Muscle layer of colon (tissue), 2 donors: Measurements from ENCODE around the gene HAL.
A peak's percentile ranks its signal among the peaks of the same experiment; 100 is the strongest.

Source experiments
- H3K27ac ChIP-seq: one replicate; pipeline ENCODE4 v1.7.0; 2013; ENCODE audit warnings: low read depth, mild to moderate bottlenecking, low read length, moderate library complexity
- H3K27me3 ChIP-seq, 2 donors: one replicate each; pipeline ENCODE4 v1.7.0; 2013; ENCODE audit warnings: low read length in 2 of 2, mild to moderate bottlenecking in 2 of 2; ENCODE audit not compliant: insufficient read depth in 2 of 2, control insufficient read depth in 1 of 2
- H3K36me3 ChIP-seq: one replicate; pipeline ENCODE4 v1.7.0; 2013; ENCODE audit warnings: mild to moderate bottlenecking, low read length; ENCODE audit not compliant: insufficient read depth
- H3K4me1 ChIP-seq: one replicate; pipeline ENCODE4 v1.7.0; 2013; ENCODE audit warnings: mild to moderate bottlenecking, low read length; ENCODE audit not compliant: insufficient read depth
- H3K4me3 ChIP-seq, 2 donors: one replicate each; pipeline ENCODE4 v1.7.0; 2013; ENCODE audit warnings: low read length in 2 of 2, low read depth in 1 of 2, mild to moderate bottlenecking in 1 of 2, moderate library complexity in 1 of 2
- H3K9ac ChIP-seq: one replicate; pipeline ENCODE4 v1.7.0; 2013; ENCODE audit warnings: low read length
- H3K9me3 ChIP-seq: one replicate; pipeline ENCODE4 v1.7.0; 2013; ENCODE audit warnings: mild to moderate bottlenecking, low read length
- donor health status: abdominal sarcoma.
- donor health status: Adenocarcinoma of cecum.

The HAL gene

DNA sequence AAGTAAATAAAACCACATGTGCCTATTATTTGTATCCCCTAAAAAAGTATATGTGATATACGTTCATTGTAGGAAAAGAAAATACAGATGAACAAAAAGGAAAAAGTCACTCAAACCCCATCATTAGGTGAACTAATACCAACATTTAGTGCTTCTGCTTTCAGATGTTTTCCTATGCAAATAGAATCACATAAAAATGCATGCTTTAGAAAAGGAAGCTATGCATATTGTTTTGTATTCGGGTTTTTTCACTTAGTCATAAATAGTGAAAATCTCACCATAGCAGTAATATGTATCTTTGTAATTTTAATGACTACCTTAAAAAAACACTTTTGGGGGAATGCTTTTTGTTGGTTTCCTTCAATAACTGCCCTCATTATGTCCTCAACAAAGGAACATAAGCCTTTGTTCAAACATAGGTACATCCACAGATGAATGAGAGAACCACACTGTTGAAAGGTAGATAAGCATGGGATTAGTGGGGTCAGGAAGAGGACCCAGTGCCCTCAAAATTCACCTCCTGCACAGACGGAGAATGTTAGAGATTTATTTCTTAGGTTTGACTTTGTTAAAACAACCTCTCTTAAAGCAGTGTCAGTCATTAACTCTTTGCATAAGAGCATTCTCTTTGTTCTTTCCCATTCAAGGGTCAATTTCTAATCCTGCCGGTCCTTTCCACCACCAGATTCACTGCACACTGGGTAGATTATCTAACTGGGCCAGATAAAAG is 46.5 kb downstream of the HAL start:
- no peak overlapping the region for H3K4me3 ChIP-seq
- H3K4me1 ChIP-seq = no peaks in the 10 kb centered on the region
- no peak overlapping the region for H3K9ac ChIP-seq
- no peak overlapping the region for H3K27ac ChIP-seq
- no peaks in the 10 kb centered on the region for H3K36me3 ChIP-seq
- H3K9me3 ChIP-seq = no peaks in the 10 kb centered on the region
- no peaks in the 10 kb centered on the region for H3K27me3 ChIP-seq

DNA sequence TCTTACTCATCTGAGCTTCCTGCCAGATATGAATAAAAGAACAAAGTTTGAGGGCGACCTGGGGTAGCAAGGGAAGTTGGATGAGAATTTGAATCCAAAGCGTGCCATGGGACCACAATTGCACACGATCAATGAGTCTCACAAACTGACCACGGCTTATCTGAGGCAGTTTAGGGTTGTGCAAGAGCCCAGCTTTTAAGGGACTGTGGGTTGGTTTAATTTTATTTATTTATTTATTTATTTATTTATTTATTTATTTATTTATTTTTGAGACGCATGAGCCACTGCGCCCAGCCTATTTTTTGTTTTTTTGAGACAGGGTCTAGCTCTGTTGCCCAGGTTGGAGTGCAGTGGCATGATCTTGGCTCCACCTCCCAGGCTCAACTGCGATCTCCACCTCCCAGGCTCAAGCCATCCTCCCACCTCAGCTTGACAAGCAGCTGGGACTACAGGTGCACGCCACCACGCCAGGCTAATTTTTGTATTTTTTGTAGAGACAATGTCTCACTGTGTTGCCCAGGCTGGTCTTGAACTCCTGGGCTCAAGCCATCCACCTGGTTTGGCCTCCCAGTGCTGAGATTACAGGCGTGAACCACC is 51.9 kb downstream of the HAL start:
- Histone ChIP-seq H3K9me3 (no peaks in the 10 kb centered on the region), H3K4me1 (peaks cover 6% of the 10 kb centered on the region), H3K27ac (no peak overlapping the region), H3K4me3 (peak overlapping the region; percentile 62 to 93), H3K27me3 (no peaks in the 10 kb centered on the region), H3K36me3 (no peaks in the 10 kb centered on the region), H3K9ac (no peak overlapping the region)

DNA sequence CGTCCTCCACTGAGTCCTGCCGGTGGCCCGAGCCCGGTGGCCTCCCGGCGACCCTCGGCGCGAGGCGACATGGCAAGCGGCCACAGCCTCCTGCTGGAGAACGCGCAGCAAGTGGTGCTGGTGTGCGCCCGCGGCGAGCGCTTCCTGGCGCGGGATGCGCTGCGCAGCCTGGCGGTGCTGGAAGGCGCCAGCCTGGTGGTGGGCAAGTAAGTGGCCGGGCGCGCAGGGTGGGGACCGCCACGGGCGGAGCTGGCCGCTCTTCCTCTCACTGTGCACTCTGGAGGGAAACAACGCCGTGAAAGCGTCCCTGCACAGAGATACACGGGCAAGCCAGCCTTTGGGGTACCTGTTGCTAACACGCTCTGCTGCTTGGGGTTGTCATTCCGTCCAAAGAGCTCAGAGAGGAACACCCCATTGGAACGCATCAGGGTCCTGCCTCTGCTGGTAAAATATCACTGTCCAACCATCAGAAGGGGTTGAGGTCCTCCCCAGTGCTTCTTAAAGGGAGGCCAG is 52.8 kb downstream of the HAL start, which contains the start of gene AMDHD1:
Gene AMDHD1, plus strand, starts transcription at position 2 of the 513 bp plus-strand sequence. Its CDS starts 68 bp downstream, at position 70.
- Histone ChIP-seq H3K9ac (peak within 1 kb of the TSS; percentile 46), H3K27me3 (no peaks in the 10 kb centered on the region), H3K4me1 (peaks cover 6% of the 10 kb centered on the region), H3K9me3 (no peaks in the 10 kb centered on the region), H3K4me3 (peak within 1 kb of the TSS; percentile 62 to 93), H3K27ac (peak within 1 kb of the TSS; percentile 81), H3K36me3 (no peaks in the 10 kb centered on the region)

- Histone ChIP-seq H3K4me3 (peak within 1 kb of the TSS; percentile 62 to 93), H3K27me3 (no peaks in the 10 kb centered on the region), H3K9me3 (no peaks in the 10 kb centered on the region), H3K27ac (peak within 1 kb of the TSS; percentile 81), H3K36me3 (no peaks in the 10 kb centered on the region), H3K9ac (peak within 1 kb of the TSS; percentile 46), H3K4me1 (peaks cover 6% of the 10 kb centered on the region)
Measured at GRCh38 chr12:95942524-95943329, 53.4 kb downstream of the HAL start, which contains the start of gene CCDC38. Gene CCDC38 (minus strand): TSS chr12:95942614. CDS start chr12:95936509, 6,105 bp downstream.

- Histone ChIP-seq H3K27me3 (no peaks in the 10 kb centered on the region), H3K9me3 (no peaks in the 10 kb centered on the region), H3K9ac (peak overlapping the region; percentile 46), H3K4me1 (peaks cover 6% of the 10 kb centered on the region), H3K4me3 (peak overlapping the region; percentile 62 to 93), H3K36me3 (no peaks in the 10 kb centered on the region), H3K27ac (peak overlapping the region; percentile 81)
Measured at GRCh38 chr12:95942101-95942523, 54.0 kb downstream of the HAL start.

- H3K27ac ChIP-seq = no peak overlapping the region
- no peak overlapping the region for H3K4me3 ChIP-seq
- H3K9ac ChIP-seq = no peak overlapping the region
- H3K27me3 ChIP-seq = no peaks in the 10 kb centered on the region
- H3K4me1 ChIP-seq = peaks cover 6% of the 10 kb centered on the region
- no peaks in the 10 kb centered on the region for H3K9me3 ChIP-seq
- H3K36me3 ChIP-seq = no peaks in the 10 kb centered on the region
Measured at GRCh38 chr12:95940514-95940913, 55.6 kb downstream of the HAL start.
